Sigmoid colon (tissue), 4 donors: ENCODE results near the gene ABCA12.

Source experiments
- POLR2A ChIP-seq, 2 donors: fragments of 450-650 bp; IDR thresholded peaks; one replicate each; pipeline ENCODE4 v1.6.1; 2016; ENCODE audit warnings: antibody characterized with exemption in 2 of 2, mild to moderate bottlenecking in 2 of 2, moderate library complexity in 2 of 2
- POLR2AphosphoS5 ChIP-seq, 4 donors: sonication (generic); formaldehyde crosslinking; IDR thresholded peaks; one replicate each; pipeline ENCODE4 v1.6.1; 2017; ENCODE audit warnings: antibody characterized with exemption in 4 of 4
- TF ChIP-seq, protein P1 (sequence below), 4 experiments: fragments of 450-650 bp in 3 of 4; fragments of 200-600 bp in 1 of 4; IDR thresholded peaks; one replicate each; pipeline ENCODE4 v1.5.1; 2016 to 2019; ENCODE audit warnings: antibody characterized with exemption in 4 of 4, mild to moderate bottlenecking in 3 of 4, moderate library complexity in 2 of 4

DNA sequence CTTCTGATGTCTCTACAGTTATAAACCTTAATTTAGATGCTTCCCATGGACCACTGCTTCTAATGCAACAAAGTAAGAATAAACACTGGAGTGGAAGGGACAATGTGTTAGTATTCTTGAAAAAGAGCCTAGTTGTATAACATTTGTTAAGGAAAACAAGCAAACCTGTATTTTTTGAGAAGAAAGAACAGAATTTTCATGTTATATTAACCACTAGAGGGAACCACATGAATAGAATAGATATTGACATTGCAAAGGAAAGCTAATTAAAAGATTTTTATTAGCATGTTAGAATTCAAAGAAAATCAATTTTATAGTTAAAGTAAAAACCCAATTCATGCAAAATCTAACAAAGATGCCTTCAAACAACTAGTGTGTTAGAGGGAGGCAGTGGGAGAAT, 177.7 kb downstream of the ABCA12 start:
- TF ChIP-seq POLR2A (IDR thresholded peaks at IDR 0.05): no peak
- TF ChIP-seq, protein P1, sequence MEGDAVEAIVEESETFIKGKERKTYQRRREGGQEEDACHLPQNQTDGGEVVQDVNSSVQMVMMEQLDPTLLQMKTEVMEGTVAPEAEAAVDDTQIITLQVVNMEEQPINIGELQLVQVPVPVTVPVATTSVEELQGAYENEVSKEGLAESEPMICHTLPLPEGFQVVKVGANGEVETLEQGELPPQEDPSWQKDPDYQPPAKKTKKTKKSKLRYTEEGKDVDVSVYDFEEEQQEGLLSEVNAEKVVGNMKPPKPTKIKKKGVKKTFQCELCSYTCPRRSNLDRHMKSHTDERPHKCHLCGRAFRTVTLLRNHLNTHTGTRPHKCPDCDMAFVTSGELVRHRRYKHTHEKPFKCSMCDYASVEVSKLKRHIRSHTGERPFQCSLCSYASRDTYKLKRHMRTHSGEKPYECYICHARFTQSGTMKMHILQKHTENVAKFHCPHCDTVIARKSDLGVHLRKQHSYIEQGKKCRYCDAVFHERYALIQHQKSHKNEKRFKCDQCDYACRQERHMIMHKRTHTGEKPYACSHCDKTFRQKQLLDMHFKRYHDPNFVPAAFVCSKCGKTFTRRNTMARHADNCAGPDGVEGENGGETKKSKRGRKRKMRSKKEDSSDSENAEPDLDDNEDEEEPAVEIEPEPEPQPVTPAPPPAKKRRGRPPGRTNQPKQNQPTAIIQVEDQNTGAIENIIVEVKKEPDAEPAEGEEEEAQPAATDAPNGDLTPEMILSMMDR (IDR thresholded peaks at IDR 0.05): no peak
- TF ChIP-seq POLR2AphosphoS5 (IDR thresholded peaks at IDR 0.05): no peak
